Ovary (tissue), 9 donors: ENCODE data around the gene TAAR9. TPM values are rescaled to one million over a fixed set of nuclear protein-coding genes. Genes with fewer than 3 reads are reported as not detected.
"Not testable (repeated sequence)": the region's sequence is repeated elsewhere in the genome, so short reads cannot be mapped to it uniquely, and the experiment has no call there.

Experiments
- DNase-seq, 5 donors: peaks; one replicate each; pipeline ENCODE4 v3.0.0-alpha.2; 2019 to 2020
- H3K27ac ChIP-seq, 2 donors: fragments of 200-600 bp; one replicate each; pipeline versions ENCODE4 v1.5.1 to v1.8.0; 2019 to 2022
- H3K27me3 ChIP-seq: fragments of 200-600 bp; one replicate; pipeline ENCODE4 v1.8.0; 2022
- H3K36me3 ChIP-seq: fragments of 200-600 bp; sonication (generic); one replicate; pipeline ENCODE4 v1.5.1; 2019
- H3K4me1 ChIP-seq: one replicate; pipeline ENCODE4 v1.8.1; 2013; ENCODE audit warnings: mild to moderate bottlenecking, moderate library complexity; ENCODE audit not compliant: insufficient read depth
- H3K4me3 ChIP-seq: fragments of 200-600 bp; sonication (generic); one replicate; pipeline ENCODE4 v1.5.1; 2017
- H3K9me3 ChIP-seq, 2 donors: fragments of 200-600 bp in 1 of 2; sonication (generic) in 1 of 2; one replicate each; pipeline versions ENCODE4 v1.5.1 to v1.8.1; 2013 to 2019; ENCODE audit warnings: mild to moderate bottlenecking in 1 of 2, moderate library complexity in 1 of 2
- CTCF ChIP-seq, 3 donors: fragments of 450-650 bp in 2 of 3; fragments of 200-600 bp in 1 of 3; IDR thresholded peaks; one replicate each; pipeline versions ENCODE4 v1.5.1 to v1.8.0; 2016 to 2022; ENCODE audit warnings: antibody characterized with exemption in 3 of 3, mild to moderate bottlenecking in 1 of 3
- EP300 ChIP-seq: sonication (generic); formaldehyde crosslinking; IDR thresholded peaks from one replicate; pipeline ENCODE4 v1.6.1; 2017; ENCODE audit warnings: antibody characterized with exemption
- POLR2A ChIP-seq: fragments of 450-650 bp; IDR thresholded peaks from one replicate; pipeline ENCODE4 v1.6.1; 2017; ENCODE audit warnings: antibody characterized with exemption, mild to moderate bottlenecking, moderate library complexity
- WGBS, 3 donors: extraction: QIAGEN DNeasy Blood & Tissue Kit in 1 of 3; methylation state at CpG; one replicate each; pipeline versions ENCODE4 v1.1.5 to v1.1.7; 2013 to 2017; 5-methylcytosine and 5-hydroxymethylcytosine counted together
- intact Hi-C, 4 donors: fragments of 100-400 bp; cut with DNase I; formaldehyde crosslinking; loops; one replicate each; pipeline versions ENCODE4 v1.11.0 to v1.15.1; 2022 to 2023
- polyA plus RNA-seq, 2 donors: library from polyadenylated mRNA; stranded (reverse); fragments of 200-250 nt in 1 of 2; fragments of 350-450 nt in 1 of 2; fragmentation: Illumina TruSeq in 1 of 2; extraction: RNeasy Lipid Tissue Mini Kit (QIAGEN cat#74804) in 1 of 2; gene quantifications; one replicate each; pipeline ENCODE4 v1.2.3, GENCODE V29; 2013 to 2014
- total RNA-seq, 7 donors: library from RNA; depleted of rRNA in 2 of 7; stranded (reverse); fragments of >200 nt in 2 of 7; fragmentation: NEBNext Ultra II Directional in 3 of 7; extraction: Animal tissue kit (Norgen Biotek cat#: 25700) in 3 of 7; gene quantifications; one replicate each; pipeline versions ENCODE4 v1.1.0 to v1.2.4, GENCODE V29; 2016 to 2023
- donor health status: DM: no; HTN: no; CAD: no; lungs with moderate emphysema.
- donor health status: DM: no; HTN: no; CAD: no.
- donor health status: Bipolar disorder and iron deficiency.
- donor health status: DM: yes; HTN: yes; CAD: no.
- donor health status: DM: no; HTN: no; CAD: no.
- donor health status: DM: yes; HTN: yes; CAD: no.

The TAAR9 gene
- total and polyA plus RNA-seq, 9 donors = not detected

GRCh38 chr6:132551214-132551613, 13.1 kb downstream of the TAAR9 start:
- H3K27ac ChIP-seq = no peak overlapping the region

GRCh38 chr6:132552372-132552771, 14.3 kb downstream of the TAAR9 start, which contains the start of gene TAAR8:
TAAR8 (plus strand) TSS chr6:132552672; CDS start chr6:132552693, 21 bp downstream.
- Histone ChIP-seq H3K27ac (no peak within 1 kb of the TSS), H3K36me3 (no peaks in the 10 kb centered on the region), H3K4me1 (no peaks in the 10 kb centered on the region), H3K9me3 (no peaks in the 10 kb centered on the region), H3K27me3 (no peaks in the 10 kb centered on the region), H3K4me3 (no peak within 1 kb of the TSS)
- no peak for TF ChIP-seq EP300
- TF ChIP-seq CTCF (IDR thresholded peaks at IDR 0.05) = no peak
- no peak for TF ChIP-seq POLR2A
- intact Hi-C loops = no loop called here
- DNase-seq = no peak
- WGBS, 3 donors = 78 to 91% (median 80%) methylated on average over 2 of the region's 2 CpGs

More at GRCh38 chr6:132551214-132551613, 13.1 kb downstream of the TAAR9 start:
- Histone ChIP-seq H3K9me3 (no peaks in the 10 kb centered on the region), H3K36me3 (no peaks in the 10 kb centered on the region), H3K4me3 (no peak overlapping the region), H3K4me1 (no peaks in the 10 kb centered on the region), H3K27me3 (no peaks in the 10 kb centered on the region)
- no peak for DNase-seq
- intact Hi-C loops = no loop called here
- TF ChIP-seq POLR2A (no peak), EP300 (no peak), CTCF (IDR thresholded peaks at IDR 0.05) (no peak)
- 86 to 93% (median 90%) methylated on average over 4 of the region's 4 CpGs for WGBS, 3 donors

GRCh38 chr6:132560087-132560486, 22.0 kb downstream of the TAAR9 start:
- WGBS, 3 donors = 70 to 81% (median 74%) methylated on average over 3 of the region's 3 CpGs
- not testable (repeated sequence) for DNase-seq

GRCh38 chr6:132566404-132566803, 28.3 kb downstream of the TAAR9 start:
- Histone ChIP-seq H3K9me3 (no peaks in the 10 kb centered on the region), H3K36me3 (no peaks in the 10 kb centered on the region), H3K27ac (no peak overlapping the region), H3K4me1 (no peaks in the 10 kb centered on the region), H3K4me3 (no peak overlapping the region), H3K27me3 (no peaks in the 10 kb centered on the region)
- WGBS, 3 donors = 82 to 92% (median 90%) methylated on average over 6 of the region's 6 CpGs
- no peak for DNase-seq
- intact Hi-C loops = no loop called here
- TF ChIP-seq POLR2A = no peak
- TF ChIP-seq EP300 = no peak
- TF ChIP-seq CTCF (IDR thresholded peaks at IDR 0.05) = no peak

More at GRCh38 chr6:132560087-132560486, 22.0 kb downstream of the TAAR9 start:
- H3K4me1 ChIP-seq, H3K9me3 ChIP-seq, H3K27me3 ChIP-seq, H3K4me3 ChIP-seq, H3K36me3 ChIP-seq, H3K27ac ChIP-seq, intact Hi-C loops: not testable (repeated sequence)

GRCh38 chr6:132567566-132567965, 29.5 kb downstream of the TAAR9 start:
- no peaks in the 10 kb centered on the region for H3K4me1 ChIP-seq
- H3K36me3 ChIP-seq = no peaks in the 10 kb centered on the region
- no peaks in the 10 kb centered on the region for H3K27me3 ChIP-seq
- intact Hi-C loops = no loop called here
- H3K9me3 ChIP-seq = no peaks in the 10 kb centered on the region
- TF ChIP-seq CTCF (IDR thresholded peaks at IDR 0.05) (no peak), EP300 (no peak), POLR2A (no peak)
- no peak overlapping the region for H3K4me3 ChIP-seq
- H3K27ac ChIP-seq = no peak overlapping the region
- WGBS, 3 donors = 79 to 86% (median 82%) methylated on average over 1 of the region's 1 CpG
- DNase-seq = no peak
